RWPE2 (cell line): ENCODE results near the gene RBM20.

Experiments
- ATAC-seq: fragments of 200-7000 bp; cut with Tn5 transposase; 3 replicates; pipeline ENCODE4 v1.9.1; 2021; ENCODE audit warnings: low read depth
- DNase-seq: peaks from one replicate; pipeline ENCODE4 v3.0.0-alpha.2; 2020; ENCODE audit warnings: low spot score
- H3K27ac ChIP-seq: fragments of 450-650 bp; 2 replicates; pipeline ENCODE4 v1.5.1; 2017; ENCODE audit warnings: mild to moderate bottlenecking; ENCODE audit not compliant: poor library complexity, severe bottlenecking
- H3K27me3 ChIP-seq: fragments of 250-450 bp; sonication (Bioruptor Pico); 2 replicates; pipeline ENCODE4 v1.5.1; 2021; ENCODE audit warnings: mild to moderate bottlenecking, moderate library complexity; ENCODE audit not compliant: insufficient read depth, poor library complexity, severe bottlenecking
- H3K36me3 ChIP-seq: fragments of 250-450 bp; sonication (Bioruptor Pico); 2 replicates; pipeline ENCODE4 v1.5.1; 2020; ENCODE audit warnings: low read depth, mild to moderate bottlenecking, moderate library complexity
- H3K4me1 ChIP-seq: fragments of 250-450 bp; sonication (Bioruptor Pico); 2 replicates; pipeline ENCODE4 v1.5.1; 2021; ENCODE audit warnings: mild to moderate bottlenecking, moderate library complexity; ENCODE audit not compliant: insufficient read depth, poor library complexity, severe bottlenecking
- H3K4me3 ChIP-seq: fragments of 250-450 bp; sonication (Bioruptor Pico); 2 replicates; pipeline ENCODE4 v1.5.1; 2021; ENCODE audit warnings: mild to moderate bottlenecking, moderate library complexity; ENCODE audit not compliant: severe bottlenecking
- H3K9me3 ChIP-seq: fragments of 250-450 bp; sonication (Bioruptor Pico); 2 replicates; pipeline ENCODE4 v1.5.1; 2021; ENCODE audit warnings: mild to moderate bottlenecking, moderate library complexity; ENCODE audit not compliant: severe bottlenecking
- CTCF ChIP-seq: fragments of 450-650 bp; IDR thresholded peaks from one replicate; pipeline ENCODE4 v1.5.1; 2017; ENCODE audit warnings: mild to moderate bottlenecking, moderate library complexity; ENCODE audit not compliant: poor library complexity, severe bottlenecking

The RBM20 gene

GRCh38 chr10:110861476-110861875 lies 217.3 kb downstream of the RBM20 start:
- H3K27ac ChIP-seq = peak overlapping the region; percentile 77
- peaks cover 44% of the 10 kb centered on the region for H3K4me1 ChIP-seq
- H3K9me3 ChIP-seq = no peaks in the 10 kb centered on the region
- H3K36me3 ChIP-seq = no peaks in the 10 kb centered on the region
- ATAC-seq = no peak
- no peaks in the 10 kb centered on the region for H3K27me3 ChIP-seq
- H3K4me3 ChIP-seq = no peak overlapping the region
- no peak for TF ChIP-seq CTCF
- DNase-seq = no peak

GRCh38 chr10:110861930-110862649 lies 218.0 kb downstream of the RBM20 start:
- Histone ChIP-seq H3K9me3 (no peaks in the 10 kb centered on the region), H3K36me3 (no peaks in the 10 kb centered on the region), H3K27ac (peak overlapping the region; percentile 77), H3K27me3 (no peaks in the 10 kb centered on the region), H3K4me1 (peaks cover 45% of the 10 kb centered on the region), H3K4me3 (no peak overlapping the region)
- DNase-seq (no peak), ATAC-seq (peak; percentile 72)
- TF ChIP-seq CTCF = no peak

GRCh38 chr10:110862961-110863360 lies 218.8 kb downstream of the RBM20 start:
- peaks cover 45% of the 10 kb centered on the region for H3K4me1 ChIP-seq
- DNase-seq = no peak
- H3K4me3 ChIP-seq = no peak overlapping the region
- H3K36me3 ChIP-seq = no peaks in the 10 kb centered on the region
- no peaks in the 10 kb centered on the region for H3K9me3 ChIP-seq
- no peak for TF ChIP-seq CTCF
- no peak for ATAC-seq
- H3K27ac ChIP-seq = peak overlapping the region; percentile 77
- H3K27me3 ChIP-seq = no peaks in the 10 kb centered on the region

GRCh38 chr10:110863361-110863760 lies 219.2 kb downstream of the RBM20 start:
- no peaks in the 10 kb centered on the region for H3K27me3 ChIP-seq
- no peaks in the 10 kb centered on the region for H3K36me3 ChIP-seq
- H3K4me1 ChIP-seq = peaks cover 45% of the 10 kb centered on the region
- no peak overlapping the region for H3K4me3 ChIP-seq
- ATAC-seq (no peak), DNase-seq (no peak)
- H3K27ac ChIP-seq = peak overlapping the region; percentile 77
- H3K9me3 ChIP-seq = no peaks in the 10 kb centered on the region
- TF ChIP-seq CTCF = no peak

GRCh38 chr10:110863956-110864355 lies 219.8 kb downstream of the RBM20 start:
- ATAC-seq (no peak), DNase-seq (no peak)
- Histone ChIP-seq H3K4me3 (no peak overlapping the region), H3K9me3 (no peaks in the 10 kb centered on the region), H3K27me3 (no peaks in the 10 kb centered on the region), H3K4me1 (peaks cover 45% of the 10 kb centered on the region), H3K27ac (peak overlapping the region; percentile 89), H3K36me3 (no peaks in the 10 kb centered on the region)
- TF ChIP-seq CTCF = no peak
